HG03571 (cell line): Measurements from ENCODE around the gene CCDC150.
"Not testable (repeated sequence)": the region's sequence is repeated elsewhere in the genome, so short reads cannot be mapped to it uniquely, and the experiment has no call there.

Source experiments
- ATAC-seq: cut with Tn5 transposase; IDR thresholded peaks from one replicate; pipeline ENCODE4 v1.9.1; 2021; ENCODE audit not compliant: unreplicated experiment

CCDC150 gene

DNA sequence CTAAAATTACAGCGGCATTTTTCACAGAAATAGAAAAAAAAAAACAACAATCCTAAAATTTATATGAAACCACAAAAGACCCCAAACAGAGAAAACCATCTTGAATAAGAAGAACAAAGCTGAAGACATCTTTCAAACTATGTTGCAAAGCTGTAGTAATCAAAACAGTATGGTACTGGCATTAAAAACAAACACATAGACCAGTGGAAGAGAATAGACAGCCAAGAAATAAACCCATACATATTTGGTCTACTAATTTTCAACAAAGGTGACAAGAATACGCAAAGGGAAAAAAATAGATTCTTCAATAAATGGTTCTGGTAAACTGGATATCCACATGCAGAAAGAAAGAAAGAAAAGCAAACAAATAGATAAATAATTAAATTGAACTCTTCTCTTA, 9.0 kb upstream of the CCDC150 start:
- no peak for ATAC-seq

DNA sequence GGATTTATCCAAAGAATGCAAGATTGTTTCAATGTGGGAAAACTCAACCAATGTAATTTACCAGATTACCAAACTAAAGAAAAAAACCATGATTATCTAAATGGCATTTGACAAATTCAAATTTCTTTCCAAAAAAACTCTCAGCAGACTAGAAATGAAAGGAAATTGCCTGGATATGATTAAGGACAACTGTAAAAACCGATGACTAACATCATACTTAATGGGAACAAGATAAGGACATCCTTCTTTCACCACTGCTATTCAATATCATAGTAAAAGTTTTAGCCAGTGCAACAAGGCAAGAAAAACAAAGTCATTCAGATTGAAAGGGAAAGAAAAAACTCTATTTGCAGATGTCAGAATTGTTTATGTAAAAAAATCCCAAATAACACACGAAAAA, 4.4 kb upstream of the CCDC150 start:
- no peak for ATAC-seq

DNA sequence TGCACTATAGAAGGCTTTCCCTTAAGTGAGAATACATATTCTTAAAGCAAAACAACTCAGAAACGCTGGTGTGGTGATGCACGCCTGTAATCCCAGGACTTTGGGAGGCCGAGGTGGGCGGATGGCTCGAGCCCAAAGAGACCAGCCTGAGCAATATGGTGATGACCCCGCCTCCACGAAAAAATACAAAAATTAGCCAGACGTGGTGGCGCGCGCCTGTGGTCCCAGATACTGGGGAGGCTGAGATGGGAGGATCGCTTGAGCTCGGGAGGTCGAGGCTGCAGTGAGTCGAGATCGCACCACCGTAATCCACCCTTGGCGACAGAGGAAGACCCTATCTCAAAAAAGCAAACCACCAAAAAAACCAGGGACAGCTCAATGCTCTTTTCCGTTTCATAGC, 750 bp upstream of the CCDC150 start:
- ATAC-seq, result no peak

DNA sequence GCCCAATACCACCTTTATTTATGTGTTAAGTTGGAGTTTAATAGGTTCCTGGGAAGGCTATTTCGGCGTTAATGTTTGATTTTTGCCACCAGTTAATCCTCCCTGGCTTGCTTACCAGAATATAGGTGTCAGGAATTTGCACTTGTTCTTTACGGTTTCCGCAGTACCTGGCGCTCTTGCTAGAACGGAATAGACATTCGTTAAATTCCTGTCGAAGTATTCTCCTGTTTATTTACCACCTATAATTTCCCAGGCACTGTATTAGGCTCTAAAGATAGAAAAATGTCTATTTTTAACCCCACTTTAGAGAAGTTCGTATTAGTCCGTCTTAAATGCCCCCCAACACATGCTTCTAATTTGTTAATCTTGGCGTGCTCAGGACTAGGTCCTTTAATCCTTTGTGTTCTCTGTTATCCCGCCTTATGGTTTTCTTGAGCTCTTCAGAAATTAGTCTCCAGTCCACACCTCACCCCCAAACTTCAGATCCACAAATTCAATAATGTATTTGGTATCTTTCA, 575 bp downstream of the CCDC150 start:
- no peak for ATAC-seq

DNA sequence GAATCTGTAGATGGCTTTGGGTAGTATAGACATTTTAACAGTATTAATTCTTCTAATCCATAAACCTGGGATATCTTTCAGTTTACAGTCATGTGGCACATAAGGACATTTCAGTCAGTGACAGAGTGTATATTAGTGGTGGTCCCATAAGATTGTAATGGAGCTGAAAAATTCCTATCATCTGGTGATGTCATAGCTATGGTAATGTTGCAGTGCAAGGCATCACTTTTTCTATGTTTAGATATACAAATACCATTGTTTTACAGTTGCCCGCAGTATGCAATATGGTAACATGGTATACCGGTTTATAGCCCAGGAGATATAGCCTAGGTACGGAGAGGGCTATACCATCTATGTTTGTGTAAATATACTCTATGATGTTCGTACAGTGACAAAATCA, 9.7 kb downstream of the CCDC150 start:
- no peak for ATAC-seq

DNA sequence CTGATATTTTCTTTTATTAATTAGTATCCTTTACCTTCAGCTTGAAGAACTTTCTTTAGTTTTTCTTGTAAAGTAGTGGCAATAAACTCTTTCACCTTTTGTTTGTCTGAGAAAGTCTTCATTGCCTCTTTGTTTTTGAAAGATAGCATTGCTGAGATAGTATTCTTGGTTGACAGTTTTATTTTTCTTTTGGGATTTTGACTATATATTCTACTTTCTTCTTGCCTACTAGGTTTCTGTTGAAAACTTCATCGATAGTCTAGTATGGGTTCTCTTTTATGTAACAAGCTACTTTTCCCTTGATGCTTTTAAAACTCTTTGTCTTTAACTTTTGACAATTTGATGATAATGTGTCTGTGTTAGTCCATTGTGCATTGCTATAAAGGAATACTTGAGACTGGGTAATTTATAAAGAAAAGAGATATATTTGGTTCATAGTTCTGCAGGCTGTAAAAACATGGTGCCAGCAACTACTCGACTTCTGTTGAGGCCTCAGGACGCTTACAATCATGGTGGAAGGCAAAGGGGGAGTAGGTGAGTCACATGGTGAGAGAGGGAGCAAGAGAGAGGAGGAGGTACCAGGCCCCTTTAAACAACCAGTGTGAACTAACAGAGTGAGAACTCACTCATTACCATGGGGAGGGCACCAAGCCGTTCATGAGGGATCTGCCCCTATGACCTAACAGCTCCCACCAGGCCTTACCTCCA, 12.0 kb downstream of the CCDC150 start:
- ATAC-seq, result no peak

DNA sequence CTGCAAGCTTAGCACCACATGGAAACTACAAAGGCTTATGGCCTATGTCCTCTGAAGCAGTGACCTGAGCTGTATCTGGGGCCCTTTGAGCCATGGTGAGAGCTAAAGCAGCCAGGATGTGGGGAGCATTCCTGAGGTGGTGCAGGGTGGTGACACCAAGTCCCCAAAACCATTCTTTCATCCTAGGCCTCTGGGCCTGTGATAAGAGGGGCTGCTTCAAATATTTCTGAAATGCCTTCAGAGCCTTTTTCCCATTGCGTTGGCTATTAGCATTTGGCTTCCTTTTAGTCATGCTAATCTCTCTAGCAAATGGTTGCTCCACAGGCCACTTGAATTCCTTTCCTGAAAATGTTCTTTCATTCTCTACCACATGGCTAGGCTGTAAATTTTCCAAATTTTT, 13.4 kb downstream of the CCDC150 start:
- no peak for ATAC-seq

DNA sequence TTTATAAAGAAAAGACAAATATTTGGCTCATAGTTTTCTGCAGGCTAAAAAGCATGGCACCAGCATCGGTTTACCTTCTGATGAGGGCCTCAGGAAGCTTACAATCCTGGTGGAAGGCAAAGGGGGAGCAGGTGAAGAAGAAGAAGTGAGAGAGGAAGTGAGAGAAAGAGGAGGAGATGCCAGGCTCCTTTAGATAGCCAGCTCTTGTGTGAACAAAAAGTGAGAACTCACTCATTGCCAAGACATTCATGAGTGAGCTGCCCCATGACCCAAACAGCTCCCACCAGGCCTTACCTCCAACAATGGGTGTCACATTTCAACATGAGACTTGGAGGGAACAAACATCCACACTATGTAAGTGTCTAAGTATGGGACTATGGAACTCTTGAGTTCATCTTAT, 14.3 kb downstream of the CCDC150 start:
- no peak for ATAC-seq

DNA sequence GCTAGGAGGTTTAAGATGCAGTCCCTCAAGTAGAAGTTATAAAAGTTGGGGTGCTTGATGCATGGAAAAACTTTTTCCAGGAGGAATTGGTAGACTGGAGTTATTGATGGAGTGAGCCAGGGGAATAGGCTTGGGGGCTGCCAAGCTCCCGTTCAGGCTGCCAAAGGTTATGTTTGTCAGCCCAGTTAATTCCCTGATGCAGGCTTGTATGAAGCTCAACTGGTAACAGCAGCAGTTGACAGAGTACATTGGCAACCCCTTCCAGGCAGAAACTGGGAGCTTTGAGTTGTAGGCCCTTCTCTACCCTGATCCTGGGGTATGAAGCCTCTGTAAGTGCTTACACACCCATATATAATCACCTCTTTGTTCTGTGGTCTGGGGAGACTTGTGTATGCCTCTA, 16.2 kb downstream of the CCDC150 start:
- no peak for ATAC-seq

DNA sequence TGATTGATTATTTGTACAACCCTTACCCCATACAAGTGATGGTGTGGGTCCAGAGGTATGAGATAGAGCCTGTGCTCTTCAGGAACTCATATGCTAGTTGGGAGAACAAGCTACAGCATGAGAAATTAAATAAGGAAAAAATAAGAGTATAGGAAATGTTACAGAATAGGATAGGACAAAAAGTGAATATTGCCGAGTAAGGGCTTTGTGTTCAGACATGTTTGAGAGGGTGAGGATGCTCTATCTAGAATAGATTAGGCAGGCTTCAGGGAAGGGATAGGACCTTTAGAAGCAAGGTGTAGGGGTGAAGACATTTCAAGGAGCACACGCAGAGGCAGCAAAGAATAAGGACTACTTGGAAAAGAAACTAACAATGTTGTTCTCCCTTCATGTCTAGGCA, 17.8 kb downstream of the CCDC150 start:
- no peak for ATAC-seq

DNA sequence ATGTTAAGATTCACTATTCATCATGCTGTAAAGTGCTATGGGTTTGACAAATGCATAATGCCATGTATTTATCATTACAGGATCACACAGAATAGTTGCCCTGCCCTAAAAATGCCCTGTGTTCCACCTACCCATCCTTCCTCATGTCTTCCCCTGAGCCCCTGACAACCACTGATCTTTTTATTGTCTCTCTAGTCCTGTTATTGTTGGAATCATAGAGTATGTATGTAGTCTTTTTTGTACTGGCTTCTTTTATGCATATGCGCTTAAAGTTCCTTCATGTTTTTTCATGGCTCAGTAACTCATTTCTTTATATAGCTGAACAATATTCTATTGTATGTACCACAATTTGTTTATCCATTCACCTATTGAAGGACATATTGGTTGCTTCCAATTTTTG, 20.3 kb downstream of the CCDC150 start:
- ATAC-seq, result no peak

DNA sequence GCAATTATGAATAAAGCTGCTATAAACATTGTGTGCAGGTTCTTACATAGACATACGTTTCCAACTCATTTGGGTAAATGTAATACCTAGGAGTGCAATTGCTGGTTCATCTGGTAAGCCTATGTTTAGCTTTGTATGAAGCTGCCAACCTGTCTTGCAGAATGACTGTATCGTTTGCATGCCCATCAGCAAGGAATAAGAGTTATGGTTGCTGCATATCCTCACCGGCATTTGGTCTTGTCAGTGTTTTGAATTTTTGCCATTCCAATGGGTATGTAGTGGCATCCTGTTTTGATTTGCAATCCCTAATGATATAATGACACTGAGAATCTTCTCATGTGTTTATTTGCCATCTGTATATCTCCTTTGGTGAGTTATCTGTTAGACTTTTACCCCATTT, 20.7 kb downstream of the CCDC150 start:
- no peak for ATAC-seq

DNA sequence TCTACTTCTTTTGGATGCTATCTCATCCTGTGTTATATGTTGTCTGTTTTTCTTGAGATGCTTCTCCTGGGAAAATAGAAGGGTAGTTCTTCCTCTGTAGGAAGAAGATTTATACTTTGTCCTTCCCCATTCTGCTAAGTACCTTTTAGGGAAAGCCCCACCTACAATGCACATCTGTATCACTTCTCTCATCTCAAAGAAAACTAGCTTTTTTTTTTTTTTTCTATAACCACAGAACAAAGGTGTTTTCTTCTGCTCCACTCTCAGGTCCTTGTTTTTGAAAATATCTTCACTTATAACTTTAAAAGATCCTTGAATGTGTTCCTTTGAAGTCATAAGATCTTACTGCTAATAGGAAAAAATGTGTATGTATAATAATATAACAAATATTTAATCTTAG, 30.8 kb downstream of the CCDC150 start:
- ATAC-seq, result no peak

DNA sequence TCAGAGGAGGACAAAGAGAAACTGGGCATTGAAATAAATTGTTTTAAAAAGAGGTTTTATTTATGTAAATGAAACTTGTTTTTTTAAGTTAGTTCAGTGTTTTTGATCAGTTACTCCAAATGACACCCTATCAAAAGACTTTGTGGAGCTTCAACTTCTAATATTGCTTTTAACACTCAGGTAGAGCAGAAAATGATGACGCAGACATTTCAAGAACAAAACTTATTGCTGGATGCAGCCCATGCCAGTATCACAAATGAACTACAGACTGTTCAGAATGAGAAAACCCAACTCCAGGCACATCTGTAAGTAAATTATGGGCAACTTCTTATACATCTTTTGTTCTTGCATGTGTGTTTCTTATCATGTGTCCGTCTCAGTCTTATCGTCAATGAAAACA, 36.4 kb downstream of the CCDC150 start:
- no peak for ATAC-seq

DNA sequence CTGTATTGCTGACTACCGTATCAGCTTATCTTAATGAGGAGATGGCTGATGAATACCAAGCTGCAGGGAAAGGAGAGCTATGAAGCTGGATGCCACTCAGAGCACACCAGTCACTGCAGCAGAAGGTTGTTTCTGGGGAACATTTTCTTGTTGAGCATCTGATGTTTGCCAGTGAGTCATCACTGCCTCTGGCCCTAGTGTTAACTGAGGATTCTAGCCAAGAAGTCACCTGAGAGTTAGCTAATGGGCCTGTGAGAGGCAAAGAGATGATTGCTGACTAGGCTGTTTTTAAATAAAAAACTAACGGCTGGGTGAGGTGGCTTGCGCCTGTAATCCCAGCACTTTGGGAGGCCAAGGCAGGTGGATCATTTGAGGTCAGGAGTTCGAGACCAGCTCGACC, 37.9 kb downstream of the CCDC150 start:
- no peak for ATAC-seq

DNA sequence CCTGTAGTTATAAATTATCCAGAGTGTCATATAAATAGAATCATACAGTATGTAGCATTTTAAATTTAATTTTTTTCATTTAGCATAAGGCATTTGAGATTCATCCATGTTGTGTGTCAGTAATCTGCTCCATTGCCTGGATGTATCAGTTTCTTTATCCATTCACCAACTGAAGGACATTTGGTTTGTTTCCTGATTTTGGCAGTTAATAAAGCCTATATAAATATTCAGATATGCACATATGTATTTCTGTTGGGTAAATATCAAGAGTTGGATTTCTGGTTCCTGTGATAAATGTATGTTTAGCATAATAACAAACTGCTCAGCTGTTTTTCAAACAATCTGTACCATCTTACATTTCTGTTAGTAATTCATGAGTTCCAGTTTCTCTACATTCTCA, 39.9 kb downstream of the CCDC150 start:
- ATAC-seq, result no peak

DNA sequence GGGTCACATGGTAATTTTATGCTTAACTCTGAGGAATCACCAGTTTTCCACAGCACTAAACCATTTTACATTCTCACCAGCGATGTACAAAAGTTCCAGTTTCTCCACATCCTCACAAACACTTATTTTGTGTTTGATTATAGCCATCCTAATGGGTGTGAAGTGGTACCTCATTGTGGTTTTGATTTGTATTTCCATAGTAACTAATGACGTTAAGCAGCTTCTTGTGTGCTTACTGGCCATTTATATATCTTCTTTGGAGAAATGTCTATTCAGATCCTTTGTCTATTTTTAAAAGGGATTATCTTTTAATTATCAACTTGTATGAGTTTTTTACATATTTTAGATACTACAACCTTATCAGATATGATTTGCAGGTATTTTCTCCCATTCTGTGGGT, 42.0 kb downstream of the CCDC150 start:
- ATAC-seq, result no peak

DNA sequence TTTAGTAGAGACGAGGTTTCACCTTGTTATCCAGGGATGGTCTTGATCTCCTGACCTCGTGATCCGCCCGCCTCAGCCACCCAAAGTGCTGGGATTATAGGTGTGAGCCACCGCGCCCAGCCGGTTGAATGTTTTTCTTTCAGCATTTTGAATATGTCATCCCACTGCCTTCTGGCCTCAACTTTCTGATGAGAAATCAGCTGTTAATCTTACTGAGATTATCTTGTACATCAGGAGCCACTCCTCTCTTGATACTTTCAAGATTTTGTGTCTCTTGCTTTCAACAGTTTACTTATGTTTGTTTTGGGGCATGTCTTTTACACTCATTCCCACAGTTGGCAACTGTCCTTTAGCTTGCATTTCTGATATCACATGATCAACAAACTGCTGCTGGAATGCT, 46.3 kb downstream of the CCDC150 start:
- no peak for ATAC-seq

DNA sequence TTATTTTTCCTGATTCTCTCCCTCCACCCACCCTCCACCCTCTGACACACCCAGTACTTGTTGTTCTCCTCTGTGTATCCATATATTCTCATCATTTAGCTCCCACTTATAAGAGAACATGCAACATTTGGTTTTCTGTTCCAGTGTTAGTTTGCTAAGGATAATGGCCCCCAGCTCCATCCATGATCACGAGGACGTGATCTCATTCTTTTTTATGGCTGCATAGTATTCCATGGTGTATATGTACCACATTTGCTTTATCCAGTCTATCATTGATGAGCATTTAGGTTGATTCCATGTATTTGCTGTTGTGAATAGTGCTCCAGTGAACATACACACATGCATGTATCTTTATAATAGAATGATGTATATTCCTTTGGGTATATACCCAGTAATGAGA, 47.2 kb downstream of the CCDC150 start:
- not testable (repeated sequence) for ATAC-seq

DNA sequence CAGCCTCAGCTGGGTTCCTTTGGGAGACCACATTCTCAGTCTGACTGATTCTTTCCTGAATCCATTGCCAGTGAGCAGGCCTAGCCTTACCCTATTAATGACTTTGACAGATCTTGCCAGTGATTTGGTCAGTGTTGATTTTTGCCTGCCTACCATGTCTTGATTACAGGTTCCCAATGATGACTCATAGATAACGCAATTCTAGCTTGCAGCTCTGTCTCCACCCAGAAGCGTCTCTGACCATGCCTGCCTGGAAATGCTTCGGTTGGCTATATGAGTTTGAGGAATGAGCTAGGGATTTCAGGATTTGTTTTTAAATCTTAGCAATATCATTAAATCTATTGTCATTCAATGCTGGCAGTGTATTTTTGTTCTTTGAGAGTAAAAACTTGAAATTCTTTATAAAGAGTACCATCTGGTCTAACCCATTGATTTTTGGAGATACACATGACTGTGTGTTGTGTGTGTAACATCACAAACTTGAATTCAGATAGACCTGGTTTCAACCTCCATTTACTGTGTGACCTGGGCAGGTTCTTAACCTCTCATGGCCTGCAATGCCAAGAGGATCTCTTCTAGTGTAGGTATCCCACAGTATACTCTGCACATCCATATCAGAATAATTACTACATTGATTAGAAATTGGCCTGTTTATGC, 57.0 kb downstream of the CCDC150 start:
- ATAC-seq, result no peak

DNA sequence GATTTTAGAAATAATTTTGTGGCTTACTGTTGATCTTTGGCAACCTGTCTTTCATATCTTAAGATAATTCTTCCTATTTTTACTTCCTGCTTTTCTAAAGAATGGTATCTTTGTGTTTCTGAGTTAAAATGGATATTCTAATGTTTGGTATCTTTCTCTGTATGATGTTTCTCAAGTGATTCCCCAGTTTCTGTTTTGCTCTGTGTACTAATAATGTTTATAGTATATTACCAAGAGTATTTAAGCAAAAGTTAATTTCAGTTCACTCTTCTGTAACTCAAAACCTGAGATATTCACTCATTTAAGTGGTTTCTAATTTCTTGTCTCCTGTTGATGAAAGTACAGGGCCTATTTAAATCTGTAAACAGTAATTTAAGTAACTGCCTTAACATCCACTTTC, 58.3 kb downstream of the CCDC150 start:
- ATAC-seq, result no peak

DNA sequence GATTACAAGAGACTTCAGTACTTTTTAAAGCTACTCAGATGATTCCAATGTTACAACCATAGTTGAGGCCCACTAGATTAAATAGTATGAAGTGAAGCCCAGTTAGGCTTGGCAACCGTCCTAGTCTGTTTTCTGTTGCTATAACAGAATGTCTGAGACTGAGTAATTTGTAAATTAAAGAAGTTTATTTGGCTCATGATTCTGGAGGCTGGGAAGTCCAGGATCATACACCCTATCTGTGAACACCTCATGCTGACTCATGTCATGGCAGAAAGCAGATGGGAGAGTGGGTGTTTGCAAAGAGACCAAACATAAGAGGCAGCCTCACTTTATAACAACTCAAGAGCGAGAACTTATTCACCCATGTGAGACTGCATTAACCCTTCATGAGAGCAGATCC, 63.1 kb downstream of the CCDC150 start:
- no peak for ATAC-seq

DNA sequence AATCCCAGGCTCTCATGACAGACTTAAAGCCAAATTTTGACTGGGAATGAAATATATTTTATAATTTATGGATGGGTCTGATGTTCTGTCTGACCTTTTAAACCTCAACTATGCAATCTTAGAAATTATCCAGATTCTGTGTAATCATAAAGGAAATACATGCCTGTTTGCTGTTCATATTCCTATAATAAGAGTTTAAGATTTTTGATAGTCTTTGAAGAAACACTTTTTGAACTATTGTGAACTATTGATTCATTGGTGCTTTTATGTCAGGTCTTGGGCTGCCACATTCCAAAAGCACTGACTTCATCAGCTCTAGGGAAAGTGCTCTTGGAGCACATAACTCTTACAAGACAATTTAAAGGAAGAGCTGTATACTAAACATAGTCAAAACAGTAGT, 64.2 kb downstream of the CCDC150 start:
- no peak for ATAC-seq
